Measurements from ENCODE around the gene SBNO1.
"Not testable (repeated sequence)": the region's sequence is repeated elsewhere in the genome, so short reads cannot be mapped to it uniquely, and the experiment has no call there.

The SBNO1 gene

DNA sequence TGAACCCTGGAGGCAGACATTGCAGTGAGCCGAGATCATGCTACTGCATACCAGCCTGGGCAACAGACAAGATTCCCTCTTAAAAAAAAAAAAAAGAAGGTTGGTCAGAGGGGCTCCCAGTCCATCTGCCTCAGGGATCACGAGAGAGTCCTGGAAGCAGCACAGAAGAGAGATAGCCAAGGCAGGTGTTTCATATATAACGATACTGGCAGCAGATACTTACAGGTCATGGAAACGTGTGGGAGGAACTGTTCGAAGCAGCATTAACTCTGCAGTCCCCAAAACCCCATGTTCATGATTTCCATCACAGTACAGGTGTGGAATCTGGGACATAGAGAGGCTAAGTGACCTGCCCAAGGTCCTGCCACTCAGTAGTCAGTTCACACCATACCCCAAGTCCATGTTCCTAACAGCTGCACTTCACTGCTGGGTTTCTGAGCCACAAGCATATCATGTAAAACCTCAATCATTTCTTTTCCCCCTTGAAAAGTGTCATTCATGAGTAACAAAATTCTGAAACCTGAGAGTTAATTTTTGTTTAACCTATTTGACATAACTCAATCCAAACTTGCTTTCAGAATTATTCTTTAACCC lies 109.7 kb downstream of the SBNO1 start:
- DNase-seq (ENCODE audit: low read depth) = no peak
- TF ChIP-seq, protein P1, sequence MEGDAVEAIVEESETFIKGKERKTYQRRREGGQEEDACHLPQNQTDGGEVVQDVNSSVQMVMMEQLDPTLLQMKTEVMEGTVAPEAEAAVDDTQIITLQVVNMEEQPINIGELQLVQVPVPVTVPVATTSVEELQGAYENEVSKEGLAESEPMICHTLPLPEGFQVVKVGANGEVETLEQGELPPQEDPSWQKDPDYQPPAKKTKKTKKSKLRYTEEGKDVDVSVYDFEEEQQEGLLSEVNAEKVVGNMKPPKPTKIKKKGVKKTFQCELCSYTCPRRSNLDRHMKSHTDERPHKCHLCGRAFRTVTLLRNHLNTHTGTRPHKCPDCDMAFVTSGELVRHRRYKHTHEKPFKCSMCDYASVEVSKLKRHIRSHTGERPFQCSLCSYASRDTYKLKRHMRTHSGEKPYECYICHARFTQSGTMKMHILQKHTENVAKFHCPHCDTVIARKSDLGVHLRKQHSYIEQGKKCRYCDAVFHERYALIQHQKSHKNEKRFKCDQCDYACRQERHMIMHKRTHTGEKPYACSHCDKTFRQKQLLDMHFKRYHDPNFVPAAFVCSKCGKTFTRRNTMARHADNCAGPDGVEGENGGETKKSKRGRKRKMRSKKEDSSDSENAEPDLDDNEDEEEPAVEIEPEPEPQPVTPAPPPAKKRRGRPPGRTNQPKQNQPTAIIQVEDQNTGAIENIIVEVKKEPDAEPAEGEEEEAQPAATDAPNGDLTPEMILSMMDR (IDR thresholded peaks at IDR 0.05; ENCODE audit: insufficient read depth, low read depth, low read length, missing control alignments) = no peak
- H3K4me3 ChIP-seq (ENCODE audit: low read length) = no peak overlapping the region

DNA sequence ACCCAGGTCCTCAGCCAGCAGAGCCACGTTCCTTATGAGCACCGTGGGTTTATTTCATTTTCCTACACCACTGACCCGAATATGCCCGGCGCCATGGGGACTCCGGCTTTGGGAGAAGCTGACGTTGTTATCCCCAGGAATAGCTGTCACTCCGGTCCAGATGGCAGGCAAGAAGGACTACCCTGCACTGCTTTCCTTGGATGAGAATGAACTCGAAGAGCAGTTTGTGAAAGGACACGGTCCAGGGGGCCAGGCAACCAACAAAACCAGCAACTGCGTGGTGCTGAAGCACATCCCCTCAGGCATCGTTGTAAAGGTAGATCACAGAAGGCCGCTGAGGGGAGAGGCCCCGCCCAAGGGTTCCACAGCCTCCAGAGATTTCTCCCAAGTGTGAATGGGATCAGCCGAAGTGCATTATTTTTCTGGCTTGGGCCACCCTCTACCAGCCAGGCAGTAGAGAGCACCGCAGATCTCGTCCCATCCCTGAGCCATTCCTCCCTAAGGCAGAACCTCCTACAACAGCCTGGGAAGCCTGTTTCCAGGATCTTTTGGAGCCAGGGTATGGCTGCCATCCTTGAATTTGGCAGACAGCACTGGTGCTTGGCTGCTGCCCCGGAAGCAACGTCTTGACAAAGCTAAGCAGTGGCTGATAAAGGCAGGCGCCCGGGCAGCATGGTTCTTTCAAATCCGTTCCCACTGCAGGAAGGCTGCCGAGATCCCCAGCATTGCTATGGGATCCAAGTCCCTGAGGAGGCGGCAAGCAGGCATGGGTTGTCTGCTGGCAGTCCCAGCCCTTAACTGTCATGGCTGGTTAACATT lies 110.8 kb downstream of the SBNO1 start:
- H3K4me3 ChIP-seq (ENCODE audit: low read length) = no peak overlapping the region
- TF ChIP-seq, protein P1 (IDR thresholded peaks at IDR 0.05; ENCODE audit: insufficient read depth, low read depth, low read length, missing control alignments) = no peak
- DNase-seq (ENCODE audit: low read depth) = no peak

DNA sequence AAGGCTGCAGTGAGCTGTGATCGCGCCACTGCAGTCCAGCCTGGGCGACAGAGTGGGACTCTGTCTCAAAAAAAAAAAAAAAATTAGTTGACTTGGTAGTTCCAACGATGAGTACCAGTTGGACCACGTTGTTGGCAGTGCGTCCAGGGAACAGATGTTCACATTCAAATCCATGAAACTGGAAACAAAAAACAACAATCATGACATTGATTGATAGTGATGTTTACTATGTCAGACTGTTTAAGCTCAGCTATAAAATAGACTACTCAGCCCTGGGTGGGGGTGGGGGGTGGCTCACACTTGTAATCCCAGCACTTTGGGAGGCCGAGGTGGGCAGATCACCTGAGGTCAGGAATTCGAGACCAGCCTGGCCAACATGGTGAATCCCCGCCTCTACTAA lies 112.3 kb downstream of the SBNO1 start:
- H3K4me3 ChIP-seq (ENCODE audit: low read length); DNase-seq (ENCODE audit: low read depth): not testable (repeated sequence)

DNA sequence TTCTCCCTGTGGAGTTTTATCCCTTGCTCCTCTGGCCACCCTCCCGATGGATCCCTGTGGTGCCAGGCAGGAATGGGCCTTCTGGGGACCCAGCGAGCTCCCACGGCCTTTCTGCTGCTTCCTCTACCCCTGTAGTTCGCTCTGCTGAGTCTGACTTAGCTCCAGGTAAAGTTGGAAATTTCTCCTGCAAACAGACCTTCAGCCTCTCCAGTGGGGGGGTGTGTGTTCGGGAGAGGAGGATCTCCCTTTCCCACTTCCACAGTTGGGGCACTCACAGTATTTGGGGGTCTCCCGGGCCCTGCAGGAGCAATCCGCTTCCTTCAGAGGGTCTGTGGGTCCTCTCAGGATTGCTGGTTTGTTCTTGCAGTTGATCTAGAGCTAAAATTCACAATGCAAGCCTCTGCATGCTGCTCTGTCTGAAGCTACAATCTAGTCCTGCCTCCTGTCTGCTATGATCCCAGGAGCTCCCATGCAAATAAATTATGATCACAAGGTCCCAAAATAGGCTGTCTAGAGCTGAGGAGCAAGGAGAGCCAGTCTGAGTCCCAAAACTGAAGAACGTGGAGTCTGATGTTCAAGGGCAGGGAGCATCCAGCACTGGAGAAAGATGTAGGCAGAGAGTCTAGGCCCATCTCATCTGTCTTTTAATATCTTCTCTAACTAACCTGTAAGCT lies 113.1 kb downstream of the SBNO1 start:
- TF ChIP-seq, protein P1 (IDR thresholded peaks at IDR 0.05; ENCODE audit: insufficient read depth, low read depth, low read length, missing control alignments) = no peak

DNA sequence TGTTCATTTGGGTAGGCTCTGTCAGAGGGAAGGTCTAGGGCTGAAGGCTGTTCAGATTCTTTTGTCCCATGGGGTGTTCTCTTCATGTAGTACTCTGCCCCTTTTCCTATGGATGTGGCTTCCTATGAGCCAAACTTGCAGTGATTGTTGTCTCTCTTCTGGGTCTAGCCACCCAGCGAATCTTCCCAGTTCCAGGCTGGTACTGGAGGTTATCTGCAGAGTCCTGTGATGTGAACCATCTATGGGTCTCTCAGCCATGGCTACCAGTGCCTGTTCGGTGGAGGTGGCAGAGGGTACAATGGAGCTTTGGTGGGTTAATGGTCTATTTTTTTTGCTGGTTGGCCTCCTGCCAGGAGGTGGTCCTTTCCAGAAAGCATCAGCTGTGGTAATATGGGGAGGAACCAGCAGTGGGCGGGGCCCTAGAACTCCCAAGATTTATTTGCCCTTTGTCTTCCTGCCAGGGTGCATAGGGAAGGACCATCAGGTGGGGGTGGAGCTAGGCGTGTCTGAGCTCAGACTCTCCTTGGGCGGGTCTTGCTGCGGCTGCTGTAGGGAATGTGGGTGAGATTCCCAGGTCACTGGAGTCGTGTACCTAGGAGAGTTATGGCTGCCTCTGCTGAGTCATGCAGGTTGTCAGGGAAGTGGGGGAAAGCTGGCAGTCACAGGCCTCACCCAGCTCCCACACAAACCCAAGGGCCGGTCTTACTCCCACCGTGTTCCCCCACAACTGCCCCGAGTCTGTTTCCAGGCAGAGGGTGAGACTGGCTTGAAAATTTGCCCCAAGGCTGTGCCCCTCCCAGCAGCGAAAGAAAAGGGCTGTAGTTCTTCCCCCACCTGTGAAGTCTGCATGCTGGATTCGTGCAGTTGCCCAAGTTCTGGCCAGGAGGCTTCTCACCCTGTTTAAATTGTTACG lies 113.9 kb downstream of the SBNO1 start:
- peak; percentile 94 for DNase-seq (ENCODE audit: low read depth)
- H3K4me3 ChIP-seq (ENCODE audit: low read length) = no peak overlapping the region
- TF ChIP-seq, protein P1 (IDR thresholded peaks at IDR 0.05; ENCODE audit: insufficient read depth, low read depth, low read length, missing control alignments) = no peak

More for the DNA sequence above, 113.1 kb downstream of the SBNO1 start:
- no peak overlapping the region for H3K4me3 ChIP-seq (ENCODE audit: low read length)
- DNase-seq (ENCODE audit: low read depth) = no peak

DNA sequence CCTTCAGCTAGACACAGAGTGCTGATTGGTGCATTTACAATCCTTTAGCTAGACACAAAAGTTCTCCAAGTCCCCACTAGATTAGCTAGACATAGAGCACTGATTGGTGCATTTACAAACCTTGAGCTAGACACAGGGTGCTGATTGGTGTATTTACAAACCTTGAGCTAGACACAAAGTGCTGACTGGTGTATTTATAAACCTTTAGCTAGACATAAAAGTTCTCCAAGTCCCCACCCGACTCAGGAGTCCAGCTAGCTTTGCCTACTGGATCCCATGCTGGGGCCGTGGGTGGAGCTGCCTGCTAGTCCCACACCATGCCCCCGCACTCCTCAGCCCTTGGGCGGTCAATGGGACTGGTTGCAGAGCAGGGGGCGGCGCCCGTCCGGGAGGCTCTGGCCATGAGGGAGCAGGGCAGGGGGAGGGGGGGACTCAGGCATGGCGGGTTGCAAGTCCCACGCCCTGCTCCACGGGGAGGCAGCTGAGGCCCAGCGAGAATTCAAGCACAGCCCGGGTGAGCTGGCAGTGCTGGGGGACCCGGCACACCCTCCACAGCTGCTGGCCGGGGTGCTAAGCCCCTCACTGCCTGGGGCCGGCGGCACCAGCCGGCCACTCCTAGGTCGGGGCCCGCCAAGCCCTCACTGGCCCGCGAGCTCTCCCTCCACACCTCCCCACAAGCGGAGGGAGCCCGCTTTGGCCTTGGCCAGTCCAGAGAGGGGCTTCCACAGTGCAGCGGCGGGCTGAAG lies 115.5 kb downstream of the SBNO1 start:
- not testable (repeated sequence) for H3K4me3 ChIP-seq (ENCODE audit: low read length); DNase-seq (ENCODE audit: low read depth)

DNA sequence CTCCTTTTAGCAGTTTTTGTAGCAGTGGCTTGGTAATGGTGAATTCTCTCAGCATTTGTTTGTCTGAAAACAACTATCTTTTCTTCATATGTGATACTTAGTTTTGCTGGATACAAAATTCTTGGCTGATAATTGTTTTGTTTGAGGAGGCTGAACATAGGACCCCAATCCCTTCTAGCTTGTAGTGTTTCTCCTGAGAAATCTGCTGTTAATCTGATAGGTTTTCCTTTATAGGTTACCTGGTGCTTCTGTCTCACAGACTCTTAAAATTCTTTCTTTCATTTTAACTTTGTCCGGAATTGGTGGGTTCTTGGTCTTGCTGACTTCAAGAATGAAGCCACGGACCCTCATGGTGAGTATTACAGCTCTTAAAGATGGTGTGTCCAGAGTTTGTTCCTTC lies 116.5 kb downstream of the SBNO1 start:
- not testable (repeated sequence) for H3K4me3 ChIP-seq (ENCODE audit: low read length); DNase-seq (ENCODE audit: low read depth)

Measured in epithelial cell of esophagus (primary cell).